Right atrium auricular region (tissue), 2 donors: Measurements from ENCODE around the gene SEPSECS. TPM values are rescaled to one million over a fixed set of nuclear protein-coding genes. Genes with fewer than 3 reads are reported as not detected.

ENCODE experiments used
- DNase-seq: peaks from one replicate; pipeline ENCODE4 v3.0.0-alpha.2; 2019; ENCODE audit warnings: low spot score
- H3K27ac ChIP-seq, 2 donors: fragments of 200-600 bp; sonication (generic); 1 replicate in 1 of 2; 2 replicates in 1 of 2; pipeline ENCODE4 v1.5.1; 2016 to 2019
- H3K27me3 ChIP-seq, 2 donors: fragments of 200-600 bp; sonication (generic); one replicate each; pipeline versions ENCODE4 v1.5.1 to v1.6.0; 2017 to 2019
- H3K36me3 ChIP-seq: fragments of 200-600 bp; sonication (generic); one replicate; pipeline ENCODE4 v1.5.1; 2016
- H3K4me1 ChIP-seq, 2 donors: fragments of 200-600 bp; sonication (generic); one replicate each; pipeline versions ENCODE4 v1.5.1 to v1.6.0; 2017 to 2019
- H3K4me3 ChIP-seq, 2 donors: fragments of 200-600 bp; sonication (generic); 1 replicate in 1 of 2; 2 replicates in 1 of 2; pipeline ENCODE4 v1.5.1; 2017 to 2019; ENCODE audit warnings: mild to moderate bottlenecking in 1 of 2, moderate library complexity in 1 of 2
- H3K9me3 ChIP-seq, 2 donors: fragments of 200-600 bp; sonication (generic); one replicate each; pipeline ENCODE4 v1.5.1; 2019
- CTCF ChIP-seq, 2 donors: fragments of 200-600 bp; sonication (generic); IDR thresholded peaks; one replicate each; pipeline ENCODE4 v1.5.1; 2019; ENCODE audit warnings: antibody characterized with exemption in 2 of 2
- total RNA-seq, 2 donors: library from RNA; depleted of rRNA; stranded (reverse); fragments of >200 nt; gene quantifications; one replicate each; pipeline ENCODE4 v1.1.0, GENCODE V29; 2016

The SEPSECS gene
- total RNA-seq, 2 donors from 2014 or later = 2.4 to 3.9 TPM

- no peak overlapping the region for H3K27ac ChIP-seq
- H3K36me3 ChIP-seq = no peaks in the 10 kb centered on the region
- H3K9me3 ChIP-seq = no peaks in the 10 kb centered on the region
- H3K4me3 ChIP-seq = no peak overlapping the region
- H3K4me1 ChIP-seq = peaks cover 0 to 8% of the 10 kb centered on the region in 2 donors
- H3K27me3 ChIP-seq = no peaks in the 10 kb centered on the region
- DNase-seq = no peak
- TF ChIP-seq CTCF (IDR thresholded peaks at IDR 0.05) = no peak
Observed at GRCh38 chr4:25155947-25156346, 4.3 kb downstream of the SEPSECS start.

- DNase-seq = no peak
- TF ChIP-seq CTCF (IDR thresholded peaks at IDR 0.05) = no peak
- no peaks in the 10 kb centered on the region for H3K27me3 ChIP-seq
- H3K27ac ChIP-seq = no peak overlapping the region
- no peaks in the 10 kb centered on the region for H3K36me3 ChIP-seq
- peaks cover 0 to 7% of the 10 kb centered on the region in 2 donors for H3K4me1 ChIP-seq
- no peak overlapping the region for H3K4me3 ChIP-seq
- H3K9me3 ChIP-seq = no peaks in the 10 kb centered on the region
Observed at GRCh38 chr4:25154594-25155265, 5.5 kb downstream of the SEPSECS start.

DNA sequence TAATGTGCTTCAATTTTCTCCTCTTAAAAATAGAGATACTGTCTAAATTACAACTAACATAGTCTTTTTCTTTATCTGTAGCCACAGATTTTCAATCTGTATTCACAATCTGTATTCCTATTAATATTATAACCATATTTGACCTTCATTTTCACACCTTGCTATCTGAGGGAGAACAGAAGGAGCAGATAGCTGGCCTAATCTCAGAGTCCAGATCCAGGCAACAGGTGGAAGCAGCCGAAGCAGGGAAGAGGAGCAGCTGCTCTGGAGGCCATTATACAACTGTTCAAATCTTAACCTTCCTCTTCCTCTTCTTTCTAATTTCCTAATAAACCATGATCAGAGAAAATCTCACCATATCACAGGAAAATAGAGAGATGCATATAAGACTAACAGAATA, 14.2 kb downstream of the SEPSECS start:
- Histone ChIP-seq H3K27ac (no peak overlapping the region), H3K4me3 (no peak overlapping the region), H3K27me3 (no peaks in the 10 kb centered on the region), H3K9me3 (no peaks in the 10 kb centered on the region), H3K36me3 (no peaks in the 10 kb centered on the region), H3K4me1 (no peaks in the 10 kb centered on the region)
- TF ChIP-seq CTCF (IDR thresholded peaks at IDR 0.05) = no peak
- DNase-seq = no peak

- Histone ChIP-seq H3K4me3 (no peak overlapping the region), H3K9me3 (no peaks in the 10 kb centered on the region), H3K27me3 (no peaks in the 10 kb centered on the region), H3K27ac (no peak overlapping the region), H3K4me1 (no peaks in the 10 kb centered on the region), H3K36me3 (no peaks in the 10 kb centered on the region)
- no peak for DNase-seq
- TF ChIP-seq CTCF (IDR thresholded peaks at IDR 0.05) = peak; percentile 47 to 70
Observed at GRCh38 chr4:25144870-25145481, 15.3 kb downstream of the SEPSECS start.

- H3K27ac ChIP-seq = no peak overlapping the region
- no peaks in the 10 kb centered on the region for H3K27me3 ChIP-seq
Observed at GRCh38 chr4:25142468-25142867, 17.8 kb downstream of the SEPSECS start.

More at GRCh38 chr4:25142468-25142867, 17.8 kb downstream of the SEPSECS start:
- TF ChIP-seq CTCF (IDR thresholded peaks at IDR 0.05) = no peak
- H3K9me3 ChIP-seq = no peaks in the 10 kb centered on the region
- H3K4me1 ChIP-seq = no peaks in the 10 kb centered on the region
- no peak overlapping the region for H3K4me3 ChIP-seq
- no peaks in the 10 kb centered on the region for H3K36me3 ChIP-seq
- DNase-seq = no peak
